D721Med (cell line): ENCODE data around the gene CYB5A.
A peak's percentile ranks its signal among the peaks of the same experiment; 100 is the strongest.

Experiments used
- DNase-seq: peaks from one replicate; pipeline ENCODE4 v3.0.0; 2011; ENCODE audit warnings: low spot score; ENCODE audit not compliant: insufficient read length
- FAIRE-seq: peaks from 2 replicates; lab custom pipeline; 2011; peaks lifted over from hg19 to GRCh38; lab: Jason Lieb, UNC
- TF ChIP-seq, protein P1 (sequence below): IDR thresholded peaks from 2 replicates; pipeline ENCODE4 v1.5.1; 2012; ENCODE audit warnings: mild to moderate bottlenecking, control low read depth; ENCODE audit not compliant: insufficient read depth; ENCODE audit errors: missing control alignments

The CYB5A gene

GRCh38 chr18:74226666-74227065 lies 65.1 kb downstream of the CYB5A start:
- FAIRE-seq (no peak), DNase-seq (no peak)
- TF ChIP-seq, protein P1, sequence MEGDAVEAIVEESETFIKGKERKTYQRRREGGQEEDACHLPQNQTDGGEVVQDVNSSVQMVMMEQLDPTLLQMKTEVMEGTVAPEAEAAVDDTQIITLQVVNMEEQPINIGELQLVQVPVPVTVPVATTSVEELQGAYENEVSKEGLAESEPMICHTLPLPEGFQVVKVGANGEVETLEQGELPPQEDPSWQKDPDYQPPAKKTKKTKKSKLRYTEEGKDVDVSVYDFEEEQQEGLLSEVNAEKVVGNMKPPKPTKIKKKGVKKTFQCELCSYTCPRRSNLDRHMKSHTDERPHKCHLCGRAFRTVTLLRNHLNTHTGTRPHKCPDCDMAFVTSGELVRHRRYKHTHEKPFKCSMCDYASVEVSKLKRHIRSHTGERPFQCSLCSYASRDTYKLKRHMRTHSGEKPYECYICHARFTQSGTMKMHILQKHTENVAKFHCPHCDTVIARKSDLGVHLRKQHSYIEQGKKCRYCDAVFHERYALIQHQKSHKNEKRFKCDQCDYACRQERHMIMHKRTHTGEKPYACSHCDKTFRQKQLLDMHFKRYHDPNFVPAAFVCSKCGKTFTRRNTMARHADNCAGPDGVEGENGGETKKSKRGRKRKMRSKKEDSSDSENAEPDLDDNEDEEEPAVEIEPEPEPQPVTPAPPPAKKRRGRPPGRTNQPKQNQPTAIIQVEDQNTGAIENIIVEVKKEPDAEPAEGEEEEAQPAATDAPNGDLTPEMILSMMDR: no peak

- FAIRE-seq (no peak), DNase-seq (no peak)
- TF ChIP-seq, protein P1: no peak
Measured at GRCh38 chr18:74226156-74226555, 65.6 kb downstream of the CYB5A start.

DNA sequence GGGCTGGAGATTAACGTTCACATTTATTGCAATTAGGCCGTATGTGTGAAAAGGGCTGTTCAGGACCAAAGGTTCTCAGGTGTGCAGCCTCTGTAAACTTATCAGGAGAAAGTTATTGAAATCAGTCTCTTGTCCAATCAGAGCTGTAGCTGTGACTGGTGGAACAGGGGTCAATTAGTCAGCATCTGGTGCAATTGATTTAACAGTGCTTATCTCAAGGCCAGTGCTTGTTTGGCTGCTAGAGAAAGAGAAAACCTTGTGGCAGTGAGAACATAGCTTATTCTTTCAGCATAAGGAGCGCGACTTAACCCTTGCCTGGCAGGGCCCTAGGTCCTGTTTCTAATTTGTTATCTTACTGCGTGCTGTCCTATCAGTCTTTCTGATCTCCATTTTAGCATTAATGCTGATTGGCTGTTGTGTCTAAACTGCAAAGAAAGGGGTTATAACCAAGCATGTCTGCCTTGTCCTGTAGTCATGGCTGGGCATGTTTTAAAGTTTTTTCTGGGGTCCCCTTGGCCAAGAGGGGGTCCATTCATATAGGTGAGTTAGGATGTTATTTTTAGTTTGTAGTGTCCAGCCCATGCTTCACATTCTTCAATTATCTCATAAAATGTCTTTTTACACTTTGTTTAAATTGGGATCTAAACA lies 66.4 kb downstream of the CYB5A start:
- DNase-seq (no peak), FAIRE-seq (peak; percentile 84)
- TF ChIP-seq, protein P1: no peak

DNA sequence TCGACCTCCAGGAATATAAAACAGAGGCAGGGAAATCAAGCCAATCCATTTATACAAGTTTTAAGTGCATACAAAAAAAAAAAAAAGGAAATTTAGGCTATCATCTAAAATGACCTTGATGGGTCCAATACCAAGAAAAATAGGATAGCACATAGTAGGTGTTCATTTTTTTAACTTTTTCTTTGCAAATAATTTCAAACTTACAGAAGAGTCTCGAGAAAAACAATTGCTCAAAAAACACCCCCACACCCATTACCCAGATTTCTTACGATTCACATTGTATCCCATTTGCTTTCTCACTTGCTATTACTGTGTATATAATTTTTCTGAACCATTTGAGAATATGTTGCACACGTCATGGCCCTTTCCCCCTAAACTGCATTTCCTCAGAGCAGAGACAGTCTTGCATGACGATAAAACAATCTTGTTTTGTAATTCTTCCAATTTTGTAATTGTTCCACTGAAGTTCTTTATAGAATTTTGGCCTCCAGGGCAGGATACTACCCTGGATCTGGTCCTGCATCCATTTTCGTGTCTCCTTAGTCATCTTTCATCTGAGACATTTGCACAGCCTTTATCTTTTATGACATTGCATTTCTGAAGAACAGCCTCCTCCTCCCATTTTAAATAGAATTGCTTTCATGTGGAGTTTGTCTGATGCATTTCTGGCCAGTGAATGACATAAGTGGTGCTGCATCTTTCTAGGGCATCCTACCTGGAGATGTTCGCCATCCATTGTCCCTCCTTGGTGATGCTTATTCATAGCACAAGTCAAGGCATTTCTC lies 68.9 kb downstream of the CYB5A start:
- peak; percentile 94 for FAIRE-seq
- TF ChIP-seq, protein P1: no peak
- DNase-seq: no peak

GRCh38 chr18:74221081-74221480 lies 70.7 kb downstream of the CYB5A start:
- no peak for DNase-seq
- peak; percentile 64 for FAIRE-seq
- TF ChIP-seq, protein P1: no peak

DNA sequence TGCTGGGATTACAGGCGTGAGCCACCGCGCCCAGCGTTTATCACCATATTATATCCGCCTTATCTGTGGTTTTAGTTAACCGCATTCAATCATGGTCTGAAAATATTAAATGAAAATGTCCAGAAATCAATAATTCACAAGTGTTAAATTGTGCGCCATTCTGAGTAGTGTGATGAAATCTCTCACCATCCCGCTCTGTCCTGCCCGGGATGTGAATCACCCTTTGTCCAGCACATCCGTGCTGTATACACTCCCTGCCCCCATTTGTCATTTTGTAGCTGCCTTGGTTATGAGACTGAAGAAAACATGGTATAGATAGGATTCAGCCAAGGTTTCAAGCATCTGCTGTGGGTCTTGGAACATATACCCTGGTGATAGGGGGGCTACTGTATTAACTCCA lies 72.7 kb downstream of the CYB5A start:
- DNase-seq: no peak
- TF ChIP-seq, protein P1: no peak
- peak; percentile 80 for FAIRE-seq
